Brain pericyte (primary cell): Measurements from ENCODE around the gene ANKS1B.

Source experiments
- DNase-seq: peaks from one replicate; pipeline ENCODE4 v3.0.0-alpha.2; 2012; ENCODE audit warnings: low read depth, low spot score

Gene ANKS1B

DNA sequence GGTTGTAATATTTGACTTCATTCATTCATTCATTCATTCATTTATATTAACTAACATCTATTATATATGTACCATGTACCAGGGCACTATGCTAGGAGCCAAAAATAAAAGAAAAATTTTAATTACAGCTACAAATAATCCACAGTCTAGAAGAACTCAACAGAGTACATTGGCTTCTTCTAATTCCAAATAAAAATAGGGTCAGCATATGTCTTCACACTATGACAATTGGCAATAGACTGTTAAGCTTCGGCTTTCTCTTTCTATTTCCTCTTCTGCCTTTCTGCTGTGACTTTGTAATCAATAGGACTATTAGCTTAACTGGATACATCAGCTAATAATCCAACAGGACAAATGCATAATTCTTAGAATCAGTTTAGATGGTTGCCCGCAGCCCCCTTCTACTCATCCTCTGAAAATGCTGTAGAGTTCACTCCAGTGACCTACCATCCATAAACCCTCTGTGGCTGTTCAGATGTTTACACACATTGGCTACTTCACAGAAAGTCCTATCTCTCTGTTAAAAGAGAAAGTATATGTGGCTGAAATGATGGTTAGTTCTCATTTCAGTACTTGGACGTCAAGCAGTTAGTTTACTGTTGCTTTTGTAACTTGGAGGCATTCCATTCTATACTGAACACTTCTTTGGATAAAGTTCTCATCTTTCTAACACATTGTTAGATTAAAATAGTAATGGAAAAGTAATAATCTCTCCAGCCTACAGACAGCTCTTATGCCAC, 782.7 kb downstream of the ANKS1B start:
- DNase-seq = no peak

- no peak for DNase-seq
These were observed 783.9 kb downstream of the ANKS1B start for GRCh38 chr12:99200711-99201384.

GRCh38 chr12:99195474-99195873, 789.3 kb downstream of the ANKS1B start:
- no peak for DNase-seq

DNA sequence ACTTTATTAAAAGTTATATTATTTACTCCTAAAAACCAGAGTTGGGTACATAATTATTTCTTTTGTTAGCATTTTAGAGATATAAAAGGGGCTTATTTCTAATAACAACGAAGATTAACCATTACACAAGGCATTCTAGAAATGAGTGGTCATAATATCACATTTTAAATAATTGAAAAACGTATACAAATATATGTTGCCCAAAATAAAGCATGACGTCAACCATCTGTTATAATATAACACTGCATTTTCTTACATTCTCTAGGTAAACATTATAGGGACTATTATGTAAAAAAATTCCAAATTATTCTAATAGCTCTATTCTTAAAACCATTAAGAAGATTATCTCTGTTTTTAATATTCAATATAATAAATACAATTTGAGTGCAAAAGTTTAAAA, 792.2 kb downstream of the ANKS1B start:
- DNase-seq = no peak

GRCh38 chr12:99176871-99177270, 807.9 kb downstream of the ANKS1B start:
- DNase-seq = no peak

GRCh38 chr12:99170461-99170860, 814.3 kb downstream of the ANKS1B start:
- no peak for DNase-seq

GRCh38 chr12:99170037-99170436, 814.7 kb downstream of the ANKS1B start:
- DNase-seq = no peak

DNA sequence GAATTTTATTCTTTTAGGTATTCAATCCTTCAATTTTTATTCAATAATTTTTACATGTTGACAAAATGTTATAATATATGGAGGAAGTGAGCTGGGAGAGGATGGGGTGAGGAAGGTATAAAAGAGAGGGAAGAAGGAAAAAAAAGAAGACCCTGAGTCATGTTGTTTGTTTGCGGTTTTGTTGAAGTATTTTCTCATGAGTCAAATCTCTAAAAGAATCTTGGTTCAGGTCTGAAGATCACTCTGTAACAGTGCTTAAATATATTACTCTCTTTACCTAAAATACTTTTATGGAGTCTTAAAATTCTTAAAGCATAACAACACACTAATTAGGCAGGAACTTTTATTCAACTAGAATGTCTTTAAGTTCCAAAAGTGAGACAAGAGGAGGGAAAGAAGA, 826.8 kb downstream of the ANKS1B start:
- DNase-seq = no peak

GRCh38 chr12:99154983-99155336, 829.8 kb downstream of the ANKS1B start:
- DNase-seq = no peak

DNA sequence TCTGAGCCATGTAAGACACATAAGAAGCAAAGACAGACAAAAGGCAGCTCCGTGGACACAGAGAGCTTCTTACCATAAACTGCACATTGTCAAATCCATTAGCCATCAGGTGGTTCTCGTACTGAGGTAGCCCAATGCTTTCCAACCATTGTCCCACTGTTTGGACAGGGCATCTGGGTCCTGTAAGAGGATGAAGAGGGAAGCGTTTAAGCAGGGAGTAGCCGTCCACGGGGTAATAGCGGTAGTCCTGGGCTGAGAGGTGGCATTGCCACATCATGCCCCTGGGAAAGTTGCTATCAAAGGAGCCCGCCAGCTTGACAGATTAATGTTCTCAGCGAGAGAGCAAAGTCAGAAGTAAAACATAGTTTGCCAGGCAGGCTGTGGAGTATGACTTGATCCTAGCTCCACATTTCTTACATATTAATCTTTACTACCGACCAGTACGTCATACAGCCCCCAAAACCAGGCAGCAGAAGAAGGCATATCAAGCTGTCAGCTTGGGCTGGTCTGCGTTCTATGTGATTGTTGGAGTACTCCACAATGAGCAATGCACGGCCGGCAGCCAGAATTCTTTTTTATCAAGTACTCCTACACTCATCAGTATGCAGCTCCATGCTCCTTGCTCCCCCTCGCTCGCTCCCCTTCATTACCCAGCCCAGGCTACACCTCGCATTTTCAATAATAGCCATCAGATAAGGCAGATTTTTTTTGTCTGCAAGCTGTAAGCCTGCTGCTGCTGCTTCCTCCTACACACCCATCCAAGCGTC, 830.3 kb downstream of the ANKS1B start:
- DNase-seq = no peak

GRCh38 chr12:99153293-99153692, 831.4 kb downstream of the ANKS1B start:
- DNase-seq = no peak

GRCh38 chr12:99152337-99152736, 832.4 kb downstream of the ANKS1B start:
- DNase-seq = no peak

DNA sequence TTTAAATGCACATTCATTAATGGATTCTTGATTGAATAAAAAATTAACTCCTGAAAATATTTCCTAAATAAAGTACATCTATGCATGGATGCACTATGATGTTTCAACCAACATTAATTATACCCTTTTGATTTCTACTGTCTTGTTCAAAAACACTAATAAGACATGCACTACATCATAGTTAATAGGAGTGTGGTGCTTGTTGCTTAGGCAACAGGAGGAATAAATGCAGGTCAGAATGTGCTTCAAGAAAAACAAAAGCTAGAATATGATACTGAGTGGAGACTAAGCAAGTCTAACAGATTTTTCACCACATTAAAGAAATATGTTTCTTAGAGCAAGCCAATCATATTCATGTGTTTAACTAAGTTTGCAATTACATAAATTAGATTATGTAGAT, 833.0 kb downstream of the ANKS1B start:
- no peak for DNase-seq

DNA sequence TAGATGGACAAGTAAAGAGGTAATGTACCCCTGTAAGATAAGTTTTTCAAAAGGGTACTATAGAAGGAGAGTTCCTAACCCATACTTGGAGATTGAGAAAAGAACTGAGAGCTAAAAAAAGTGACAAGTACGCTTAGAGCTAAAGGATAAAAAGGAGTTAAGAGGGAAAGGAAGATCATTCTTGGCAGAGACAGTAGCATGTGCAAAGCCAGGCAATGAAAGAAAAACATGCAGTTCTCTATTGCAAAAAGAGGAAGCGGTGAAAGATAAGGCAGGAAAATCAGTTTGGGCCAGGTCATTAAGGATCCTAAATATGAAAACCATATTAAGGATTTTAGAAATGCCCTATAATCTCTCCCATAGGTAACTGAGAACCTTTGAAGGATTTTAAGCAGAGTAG, 837.6 kb downstream of the ANKS1B start:
- no peak for DNase-seq

GRCh38 chr12:99146730-99147129, 838.0 kb downstream of the ANKS1B start:
- DNase-seq = no peak

DNA sequence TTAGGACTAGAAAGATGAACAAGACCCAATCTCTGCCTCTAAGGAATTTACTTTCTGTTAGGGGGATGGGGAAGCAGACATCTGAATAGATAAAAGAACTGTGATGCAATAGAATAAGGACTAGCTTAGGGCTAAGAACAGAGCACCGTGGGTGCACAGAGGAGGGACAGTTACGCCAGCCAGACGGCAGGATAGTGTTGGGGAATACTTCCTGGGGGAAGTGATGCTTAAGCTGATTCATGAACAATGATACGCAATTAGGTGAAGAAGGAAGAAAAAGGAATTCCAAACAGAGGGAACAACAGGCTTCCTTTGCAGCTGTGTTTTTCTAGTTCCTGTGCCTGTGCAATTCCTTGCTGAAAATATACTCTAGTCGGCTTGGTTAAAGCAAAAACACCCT, 838.6 kb downstream of the ANKS1B start:
- no peak for DNase-seq

DNA sequence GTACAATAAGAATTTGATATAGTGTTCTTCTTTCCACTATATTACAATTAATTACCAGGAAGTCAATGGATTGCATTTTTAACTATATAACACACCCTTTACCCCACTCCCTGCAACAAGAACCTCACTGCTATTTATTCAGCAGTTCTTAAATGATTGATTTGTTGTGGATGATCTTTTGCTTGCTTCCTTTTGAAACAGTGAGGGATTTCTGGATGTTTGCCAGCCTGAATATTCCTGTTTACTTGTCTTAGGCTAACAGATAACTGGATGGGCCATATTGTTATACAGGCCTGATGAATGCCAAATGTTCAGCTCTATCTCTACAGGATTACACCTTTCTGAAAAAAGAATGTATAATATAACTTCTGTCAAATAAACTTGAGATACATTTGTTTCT, 842.1 kb downstream of the ANKS1B start:
- DNase-seq = no peak

DNA sequence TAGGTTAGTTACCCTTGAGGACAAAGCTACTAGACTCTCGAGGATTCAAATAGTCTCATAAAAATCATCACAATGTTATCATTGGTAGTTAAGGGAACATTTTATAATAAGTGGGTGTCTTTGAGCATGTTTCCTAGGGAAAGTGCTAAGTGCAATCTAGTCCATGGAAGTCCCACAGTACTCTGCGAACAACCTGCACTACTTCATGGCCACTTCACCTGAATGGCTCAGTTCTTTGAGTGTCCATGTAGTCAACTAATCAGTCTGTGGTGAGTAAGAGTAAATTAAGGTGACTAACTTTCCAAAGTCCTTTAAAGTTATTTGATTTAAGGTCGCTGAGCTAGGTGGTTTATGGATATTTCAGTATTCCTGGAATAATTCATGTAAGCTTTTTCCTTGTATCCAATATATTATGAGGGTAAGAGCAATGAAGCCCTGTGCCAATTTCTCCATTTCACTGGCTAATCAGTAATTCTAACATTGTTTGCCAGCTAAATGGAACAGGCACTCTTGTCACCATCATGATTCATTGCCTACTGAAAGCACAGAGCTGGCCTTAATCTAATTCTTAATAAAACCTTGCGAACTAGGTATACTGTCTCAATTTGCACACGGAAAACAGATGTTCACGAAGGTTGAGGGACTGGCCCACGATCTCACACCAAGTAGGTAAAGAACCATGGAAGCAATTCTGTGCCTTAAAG, 844.6 kb downstream of the ANKS1B start:
- DNase-seq = no peak

DNA sequence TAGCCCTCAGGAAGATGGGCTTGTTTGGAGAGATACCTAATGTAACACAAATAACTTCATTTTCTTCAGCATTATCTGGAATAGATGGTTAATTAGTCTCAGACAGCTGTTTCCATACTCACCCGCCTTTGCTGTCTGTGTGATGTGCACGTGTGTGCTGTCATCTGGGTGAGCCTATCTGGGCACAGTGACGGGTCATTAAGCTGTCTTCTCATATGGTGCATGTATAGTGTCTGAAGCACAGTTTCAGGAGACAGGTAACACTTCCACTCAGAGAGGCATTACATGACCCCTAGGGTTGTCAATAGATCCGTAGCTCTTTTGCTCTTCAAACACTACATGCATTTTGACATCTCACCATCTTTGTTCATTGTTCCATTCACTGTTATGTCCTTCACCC, 846.3 kb downstream of the ANKS1B start:
- no peak for DNase-seq

- DNase-seq = no peak
These were observed 847.4 kb downstream of the ANKS1B start for GRCh38 chr12:99137124-99137855.

DNA sequence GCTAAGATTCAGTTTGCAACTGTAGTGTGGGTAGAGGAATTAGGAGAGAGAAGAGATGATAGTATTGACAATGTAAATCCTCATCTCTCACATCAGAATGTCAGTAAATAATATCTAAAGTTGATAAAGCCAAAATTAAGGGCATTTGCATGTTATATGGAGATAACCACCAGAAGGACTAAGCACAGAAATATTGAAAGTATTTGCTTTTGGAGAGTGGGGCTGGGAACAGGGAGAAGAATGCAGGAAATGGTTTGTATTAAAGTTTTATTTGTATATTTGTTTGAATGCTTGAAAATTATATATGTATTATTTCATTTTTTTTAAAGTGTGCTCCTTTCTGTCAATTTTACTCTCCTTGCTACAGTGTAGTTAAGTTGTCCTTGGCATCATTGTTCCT, 848.2 kb downstream of the ANKS1B start:
- DNase-seq = no peak

DNA sequence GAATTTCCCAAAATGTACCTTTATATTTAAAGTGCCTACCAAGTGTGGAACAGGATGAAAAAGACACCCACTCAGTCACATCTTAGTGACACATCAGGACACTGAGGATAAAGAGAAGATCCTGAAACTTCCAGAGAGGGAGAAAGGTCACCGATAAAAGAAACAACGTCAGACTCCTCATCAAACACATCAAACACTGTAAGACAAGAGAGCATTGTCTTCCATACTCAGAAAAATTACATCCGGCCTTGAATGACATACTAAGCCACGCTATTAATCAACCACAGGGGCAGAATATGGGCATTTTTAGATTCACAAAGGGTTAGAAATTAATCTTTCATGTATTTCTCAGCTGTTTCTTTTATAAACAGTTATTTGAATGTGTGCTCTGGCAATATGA, 849.4 kb downstream of the ANKS1B start:
- no peak for DNase-seq
